GM19463 (cell line): ENCODE data around the gene ATP10A.

Experiments used
- ATAC-seq: cut with Tn5 transposase; IDR thresholded peaks from one replicate; pipeline ENCODE4 v1.9.1; 2021; ENCODE audit warnings: mild to moderate bottlenecking, moderate library complexity; ENCODE audit not compliant: unreplicated experiment

The ATP10A gene

DNA sequence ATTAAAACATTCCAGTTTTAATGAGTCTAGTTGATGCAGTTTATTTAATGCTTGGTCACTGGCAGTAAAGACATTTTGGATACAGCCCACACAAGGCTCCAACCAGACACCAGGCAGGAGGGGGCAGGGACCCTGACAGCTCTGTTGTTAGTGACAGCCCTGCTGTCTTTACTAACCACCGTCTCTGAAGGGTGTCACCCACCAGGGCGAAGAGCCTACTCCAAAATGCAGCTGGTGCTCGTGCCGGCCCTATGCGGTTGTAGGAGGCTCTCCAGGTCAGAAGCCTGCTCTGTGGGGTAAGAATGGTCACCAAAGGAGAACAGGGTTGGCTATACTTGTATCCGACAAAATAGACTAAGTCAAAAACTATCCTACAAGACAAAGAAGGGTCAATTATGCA lies 132.2 kb downstream of the ATP10A start:
- ATAC-seq: no peak

DNA sequence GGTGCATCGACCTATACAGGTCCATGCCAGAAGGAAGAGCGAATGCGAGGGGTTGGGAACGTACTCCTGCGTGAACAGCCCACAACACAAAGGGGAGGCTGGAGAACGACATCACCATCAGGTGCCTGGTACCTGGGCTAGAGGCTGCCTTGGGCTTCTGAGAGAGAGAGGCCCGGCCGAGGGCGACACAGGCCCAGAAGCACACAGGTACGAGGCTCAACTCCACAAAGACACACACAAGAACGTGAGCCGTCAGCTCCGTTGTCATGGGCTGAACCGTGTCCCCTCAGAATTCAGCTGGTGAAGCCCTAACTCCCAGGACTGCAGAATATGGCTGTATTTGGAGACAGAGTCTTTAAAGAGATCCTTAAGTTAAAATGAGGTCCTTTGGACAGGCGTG lies 134.3 kb downstream of the ATP10A start:
- no peak for ATAC-seq

DNA sequence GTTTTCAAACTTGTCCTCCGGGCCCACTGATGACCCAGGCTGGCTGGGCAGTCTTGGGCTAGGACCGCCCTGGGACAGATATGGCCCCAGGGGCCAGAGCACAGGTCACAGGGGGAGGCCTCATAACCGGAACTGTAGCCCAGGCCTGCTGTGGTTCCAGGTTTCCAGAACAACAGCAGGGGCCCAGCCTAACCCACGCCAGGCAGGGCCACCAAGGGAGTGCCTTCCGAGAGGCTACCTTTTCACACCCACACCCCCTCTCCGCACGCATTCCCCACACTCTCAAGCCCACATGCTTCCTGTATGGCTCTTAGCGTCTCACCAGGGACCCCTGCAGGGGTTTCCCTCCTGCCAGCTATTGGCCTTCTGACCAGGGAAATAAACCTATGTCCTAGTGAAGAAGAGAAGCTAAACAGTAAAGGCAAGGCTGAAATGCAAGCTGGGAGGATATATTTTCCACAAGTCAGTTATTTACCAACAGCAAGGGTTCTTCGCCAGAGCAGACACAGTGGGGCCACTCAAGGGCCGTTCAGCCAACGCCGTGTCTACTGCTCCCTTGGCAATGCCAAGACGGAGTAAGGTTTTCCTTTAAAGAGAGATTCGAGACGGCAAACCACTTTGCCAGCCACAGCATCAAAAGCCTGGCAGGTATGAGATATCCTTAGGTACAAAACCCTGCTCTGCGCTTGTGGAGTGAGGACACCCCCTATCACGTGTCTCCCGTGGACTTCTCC lies 135.1 kb downstream of the ATP10A start:
- no peak for ATAC-seq

DNA sequence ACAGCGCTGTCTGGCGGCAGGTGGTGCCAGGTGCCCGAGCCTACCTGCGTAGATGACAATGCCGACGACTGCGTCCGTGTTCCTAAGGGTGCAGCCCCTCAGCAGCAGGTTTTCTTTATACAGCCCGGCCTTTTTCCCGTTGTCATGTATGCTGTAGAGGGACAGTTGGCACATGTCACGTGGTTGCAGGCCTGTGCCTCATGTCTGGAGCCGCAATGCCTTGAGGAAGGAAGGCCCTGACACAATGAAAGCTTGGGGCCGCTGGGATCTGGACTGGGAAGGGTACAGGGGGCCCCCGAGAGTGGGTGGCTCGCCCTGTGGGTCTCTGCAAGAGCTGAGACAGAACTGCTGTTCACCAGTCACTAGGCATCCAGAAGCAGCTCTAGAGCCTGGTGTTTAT lies 136.0 kb downstream of the ATP10A start:
- no peak for ATAC-seq

- ATAC-seq: no peak
These were observed 137.4 kb downstream of the ATP10A start for GRCh38 chr15:25725758-25726157.

- no peak for ATAC-seq
These were observed 138.2 kb downstream of the ATP10A start for GRCh38 chr15:25724899-25725298.

DNA sequence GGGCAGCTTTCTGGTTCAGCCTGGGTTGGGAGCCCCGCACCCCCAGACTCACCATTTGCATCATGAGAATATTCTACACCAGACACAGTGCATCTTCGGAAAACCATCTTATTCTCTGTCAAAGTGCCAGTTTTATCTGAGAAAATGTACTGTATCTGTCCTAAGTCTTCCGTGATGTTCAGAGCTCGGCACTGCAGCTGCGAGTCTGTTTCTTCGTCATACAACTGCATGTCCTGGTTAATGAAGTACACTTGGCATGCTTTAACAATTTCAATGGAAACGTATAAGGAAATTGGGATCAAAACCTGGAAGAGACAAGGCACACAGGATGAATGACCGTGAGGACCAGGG lies 141.5 kb downstream of the ATP10A start:
- no peak for ATAC-seq

DNA sequence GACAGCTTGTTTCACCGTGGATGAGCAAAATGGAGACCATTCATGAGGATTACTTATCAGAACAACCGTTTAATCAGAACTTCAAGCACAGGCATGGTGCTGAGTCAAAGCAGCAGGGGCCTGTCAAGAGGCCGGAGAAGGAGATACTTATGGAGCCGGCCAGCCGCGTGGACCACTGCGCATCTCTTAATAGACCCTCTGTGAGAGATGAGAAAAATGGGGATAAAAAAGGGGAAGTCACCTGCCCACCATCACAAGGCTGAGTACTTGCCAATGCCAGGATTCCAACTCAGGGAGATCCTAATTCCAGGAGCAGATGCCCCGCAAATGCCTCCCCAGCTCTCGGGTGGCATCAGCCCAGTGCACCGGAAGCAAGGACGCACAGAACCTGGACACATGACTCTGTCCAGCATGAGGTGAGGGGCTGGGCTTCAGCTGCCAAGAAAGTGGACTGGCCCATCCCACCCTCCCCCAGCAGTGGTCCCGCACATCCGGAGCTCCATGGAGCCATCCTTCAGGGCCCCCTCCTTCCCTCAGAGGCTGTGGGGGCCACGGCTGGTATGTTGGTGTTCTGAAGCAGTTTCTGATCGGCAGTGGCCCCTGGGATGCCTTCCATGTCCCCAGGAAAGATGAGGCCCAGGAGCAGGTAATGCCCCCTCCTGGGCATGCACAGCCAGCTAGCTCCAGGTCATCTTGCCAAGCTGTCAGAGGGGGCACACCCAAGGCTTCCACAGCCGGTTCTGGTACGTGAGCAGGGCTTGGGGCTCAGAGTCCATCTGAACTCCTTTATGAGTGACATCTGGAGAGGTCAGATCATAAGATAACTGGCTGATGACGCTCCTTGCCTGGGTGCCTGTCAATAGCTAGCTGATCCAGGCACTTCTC lies 143.8 kb downstream of the ATP10A start:
- no peak for ATAC-seq

- ATAC-seq: no peak
These were observed 144.5 kb downstream of the ATP10A start for GRCh38 chr15:25718597-25718996.

DNA sequence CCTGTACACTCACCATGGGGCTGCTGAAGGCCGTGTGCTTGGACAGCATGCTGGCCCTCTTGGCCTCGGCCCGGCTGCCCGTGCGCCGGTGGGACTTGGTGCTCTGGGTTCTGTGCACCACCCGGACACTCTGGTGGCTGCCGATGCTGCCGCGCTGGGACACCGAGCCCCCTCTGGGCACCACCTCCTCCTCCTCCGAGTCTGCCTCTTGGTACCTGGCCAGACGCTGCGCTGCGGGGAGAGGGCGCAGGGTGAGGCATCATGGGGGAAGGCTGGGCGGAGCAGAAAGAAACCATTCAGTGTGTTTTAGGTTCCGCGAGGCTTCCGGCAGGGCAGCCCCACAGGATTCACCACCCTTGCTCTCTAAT lies 145.0 kb downstream of the ATP10A start:
- no peak for ATAC-seq

DNA sequence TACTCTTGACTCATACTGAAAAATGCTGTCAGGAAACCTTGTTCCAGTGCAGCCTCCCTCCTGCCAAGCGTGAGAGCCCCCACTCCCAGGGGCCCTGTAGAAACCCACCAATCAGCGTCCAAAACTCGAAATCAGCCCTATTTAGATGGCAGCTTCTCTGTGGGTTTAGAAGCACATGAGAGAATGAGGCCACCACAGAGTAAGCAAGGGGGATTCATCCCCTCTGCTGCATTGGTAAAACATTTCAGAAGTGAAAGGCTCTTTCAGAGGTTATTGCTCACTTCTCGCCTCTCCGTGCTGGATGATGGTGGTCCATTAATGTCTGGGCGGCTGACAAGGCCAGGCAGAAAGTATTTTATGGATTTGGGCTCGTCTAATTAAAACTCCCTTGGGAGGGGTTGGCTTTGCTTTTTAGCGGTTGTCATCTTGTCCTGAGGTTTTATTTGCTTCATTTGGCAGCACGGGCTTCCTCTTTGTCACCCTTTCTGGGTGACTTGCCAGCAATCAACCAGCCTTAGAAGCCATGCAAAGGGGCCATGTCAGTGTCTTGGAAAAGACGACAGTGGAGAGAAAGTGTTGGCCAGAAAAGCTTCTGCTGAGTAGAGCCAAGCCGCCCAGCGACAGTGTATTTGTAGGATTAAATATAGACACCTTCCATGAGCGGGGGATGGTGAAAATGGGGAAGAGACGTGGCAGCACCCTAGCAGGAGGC lies 145.5 kb downstream of the ATP10A start:
- peak; percentile 73 for ATAC-seq

DNA sequence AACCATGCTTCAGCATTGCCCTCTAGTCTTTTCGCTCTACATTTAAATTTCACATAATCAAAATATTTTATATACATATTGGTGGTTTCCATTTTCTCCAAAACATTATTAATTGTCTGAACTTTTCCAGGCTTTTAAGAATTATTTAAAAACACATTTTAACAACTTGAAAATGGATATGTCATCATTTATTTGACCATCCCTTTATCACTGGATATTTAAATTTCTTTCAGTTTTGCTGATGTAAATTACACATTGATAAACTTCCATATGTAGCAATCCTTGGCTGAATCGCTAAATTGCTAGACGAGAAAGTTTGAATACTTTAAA lies 146.0 kb downstream of the ATP10A start:
- ATAC-seq: no peak

DNA sequence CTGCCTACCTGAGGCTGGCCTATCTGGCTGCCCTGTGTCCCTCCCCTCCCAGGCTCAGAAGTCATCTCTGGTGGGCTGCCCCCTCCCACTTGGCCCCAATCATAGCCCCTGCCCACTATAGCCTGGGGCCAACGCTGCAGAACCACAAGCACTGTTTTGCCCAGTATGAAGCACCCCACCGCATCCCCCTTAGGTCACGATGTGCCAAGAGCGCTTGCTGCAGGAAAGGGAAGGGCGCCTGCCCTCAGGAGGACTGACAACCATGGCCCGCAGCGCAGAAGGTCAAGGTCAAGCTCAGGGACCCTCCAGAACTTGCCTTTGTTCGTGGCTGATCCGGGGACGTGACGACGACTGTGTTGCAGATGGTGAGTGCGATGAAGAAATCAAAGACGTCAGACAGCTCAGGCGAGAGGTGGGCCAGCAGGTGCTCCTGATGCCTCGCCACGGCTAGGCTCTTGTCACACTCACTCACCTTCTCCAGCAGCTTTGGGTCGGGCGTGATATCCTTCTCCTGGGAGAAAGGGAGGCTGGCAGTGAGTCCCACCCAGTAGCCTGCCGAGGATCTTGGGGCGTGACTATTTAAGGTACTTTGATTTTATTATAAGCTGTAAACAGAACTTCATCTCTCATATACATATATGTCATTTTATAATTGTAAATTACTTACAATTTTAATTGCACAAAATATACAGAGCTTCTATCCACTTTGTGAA lies 146.6 kb downstream of the ATP10A start:
- no peak for ATAC-seq

DNA sequence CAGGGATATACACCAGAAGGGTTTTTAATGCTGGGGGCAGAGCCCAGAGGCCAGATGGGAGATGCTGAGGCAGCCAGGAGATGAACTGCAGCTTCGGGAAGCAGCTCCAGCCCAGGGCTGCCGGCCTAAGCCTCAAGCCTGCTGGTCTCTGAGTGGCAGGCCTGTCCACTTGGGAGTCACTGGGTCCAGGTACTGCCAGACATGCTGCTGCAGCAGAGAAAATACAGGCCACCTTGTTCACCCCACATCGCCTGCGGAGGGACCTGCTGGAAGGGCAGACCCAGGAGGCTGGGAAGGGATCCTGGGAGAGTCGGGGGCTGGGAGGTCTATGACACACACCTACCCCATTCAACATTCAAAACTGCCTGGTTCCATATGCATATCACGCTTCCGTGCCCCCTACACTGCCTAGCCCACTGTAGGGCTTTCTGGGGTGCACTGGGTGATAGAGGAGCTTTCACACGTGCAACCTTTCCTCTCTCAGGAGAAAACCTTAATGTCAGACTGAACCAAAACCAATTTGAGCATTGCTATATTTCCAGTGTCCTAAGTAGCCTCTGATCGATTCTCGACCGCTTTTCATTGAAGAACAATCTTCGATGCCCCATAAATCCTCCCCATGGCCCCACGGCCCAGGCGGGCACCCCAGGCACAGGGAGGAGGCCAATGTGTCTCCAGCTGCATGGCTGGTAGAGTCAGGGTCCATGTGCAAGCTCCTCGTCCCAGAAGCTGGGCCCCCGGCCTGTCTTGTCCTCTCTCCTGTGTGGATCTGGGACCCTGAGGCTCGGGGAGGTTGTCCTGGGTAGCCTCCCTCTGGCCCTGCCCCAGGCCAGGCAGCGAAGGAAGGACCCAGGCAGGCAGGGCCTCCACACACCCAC lies 147.4 kb downstream of the ATP10A start:
- no peak for ATAC-seq

GRCh38 chr15:25714538-25714840 lies 148.6 kb downstream of the ATP10A start:
- ATAC-seq: no peak

DNA sequence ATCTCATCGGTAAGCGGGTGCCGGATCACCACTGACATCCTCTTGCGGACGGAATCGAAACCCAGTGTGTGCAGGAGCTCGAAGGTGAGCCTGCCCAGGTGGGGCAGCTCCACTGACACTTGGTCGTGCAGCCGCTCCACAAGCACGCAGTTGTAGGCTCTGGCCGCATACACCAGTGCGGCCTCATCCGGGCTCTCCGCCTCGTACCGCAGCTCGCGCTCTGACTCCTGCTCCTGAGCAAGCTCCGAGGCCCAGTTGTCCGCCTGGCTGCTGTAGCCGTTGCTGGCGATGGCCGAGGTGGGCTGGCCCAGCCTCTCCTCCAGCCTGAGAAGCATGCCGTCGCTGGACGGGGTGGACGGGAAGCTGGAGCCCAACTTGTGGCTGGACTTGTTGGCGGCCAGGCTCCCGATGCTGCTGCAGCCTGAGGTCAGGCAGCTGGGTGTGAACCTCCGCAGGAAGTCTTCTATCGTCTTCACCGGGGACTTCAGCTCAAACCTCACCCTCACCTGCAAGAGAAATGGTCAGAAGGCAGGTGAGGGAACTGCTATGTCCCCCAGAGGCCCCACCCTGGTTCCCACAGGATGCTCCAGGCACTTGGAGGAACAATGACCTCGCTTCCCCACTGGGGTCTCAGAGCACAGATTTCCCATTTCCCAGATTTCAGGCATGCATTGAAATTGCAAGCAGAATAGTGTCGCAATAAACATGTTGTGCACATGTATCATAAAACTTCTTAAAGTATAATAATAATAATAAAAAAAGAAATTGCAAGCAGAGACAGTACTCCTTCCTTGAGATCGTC lies 149.2 kb downstream of the ATP10A start:
- no peak for ATAC-seq

GRCh38 chr15:25712961-25713355 lies 150.2 kb downstream of the ATP10A start:
- ATAC-seq: no peak

DNA sequence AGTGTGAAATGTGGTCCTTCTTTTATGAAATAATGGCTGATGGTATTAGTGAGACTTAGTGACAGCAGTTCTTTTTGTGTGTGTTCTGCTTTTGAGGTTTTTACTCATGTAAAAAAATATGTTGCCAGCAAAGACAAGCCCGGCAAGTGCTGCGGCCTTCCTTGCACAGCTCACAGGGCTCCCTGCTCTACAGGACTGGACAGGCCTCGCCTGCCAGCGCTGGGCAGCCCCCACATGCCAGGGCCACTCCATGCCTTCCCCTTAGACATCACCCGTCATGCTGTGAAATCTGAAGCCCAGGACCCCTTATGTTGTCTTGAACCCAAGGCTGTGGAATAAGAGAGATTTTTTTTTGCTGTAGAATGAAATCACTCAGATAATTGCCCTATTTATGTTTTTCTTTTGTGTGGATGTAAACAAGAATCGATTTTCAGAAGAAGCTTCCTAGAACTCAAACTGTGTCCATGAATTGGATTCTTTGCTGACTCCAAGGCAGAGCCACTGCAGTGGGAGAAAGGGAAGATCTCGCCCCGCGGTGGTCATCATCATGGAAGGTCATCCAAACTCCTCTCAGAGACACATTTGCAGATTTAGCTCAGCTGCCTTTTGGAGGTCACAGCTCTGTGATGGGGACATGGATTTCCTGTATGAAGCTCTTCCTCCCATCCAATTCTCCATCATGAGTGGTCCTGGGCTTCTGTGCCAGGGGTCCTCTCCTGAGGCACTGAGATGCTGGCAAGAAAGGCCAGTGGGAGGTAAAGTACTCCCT lies 150.8 kb downstream of the ATP10A start:
- no peak for ATAC-seq

DNA sequence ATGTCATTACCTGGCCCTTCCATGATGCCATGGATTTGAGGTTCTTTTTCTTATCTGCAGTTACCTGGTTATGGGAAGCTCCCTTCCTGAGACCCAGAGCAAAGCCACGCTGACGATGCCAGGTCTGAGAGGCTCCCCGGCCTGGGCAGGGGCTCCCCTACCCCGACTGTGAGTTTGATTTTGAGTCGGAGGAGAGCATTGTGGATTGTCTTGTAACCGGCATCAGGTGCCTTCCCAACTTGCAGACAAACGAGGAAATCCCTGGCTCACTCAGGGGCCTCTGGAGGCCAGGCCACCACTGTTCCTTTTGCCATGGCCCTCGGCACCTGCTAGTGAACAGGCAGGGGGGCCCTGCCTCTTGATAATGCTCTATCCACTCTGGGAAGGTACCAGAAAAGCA lies 151.4 kb downstream of the ATP10A start:
- ATAC-seq: no peak
